HepG2 (cell line): ENCODE measurements around the gene TCEANC2. TPM values are rescaled to one million over a fixed set of nuclear protein-coding genes. Genes with fewer than 3 reads are reported as not detected.
"Not testable (repeated sequence)": the region's sequence is repeated elsewhere in the genome, so short reads cannot be mapped to it uniquely, and the experiment has no call there.

Experiments used
- ATAC-seq: fragments of 200-7000 bp; cut with Tn5 transposase; 3 replicates; pipeline ENCODE4 v1.9.1; 2020; ENCODE audit warnings: mild to moderate bottlenecking, moderate library complexity
- BruUV-seq: library from RNA; stranded (reverse); fragments of 400-500 nt; replicated peaks from 2 replicates; lab custom pipeline; 2021; lab: Mats Ljungman, UMichigan
- CTCF ChIA-PET: fragments of 300-600 bp; formaldehyde crosslinking; extraction: SDS; loops from one replicate; lab custom pipeline; 2021; ENCODE audit warnings: low total read pairs, inconsistent platforms, low intra/inter-chr PET ratio; lab: Yijun Ruan, JAX
- POLR2A ChIA-PET: fragments of 350-600 bp; sonication (Branson Sonifier 250); formaldehyde crosslinking; loops from one replicate; lab custom pipeline; 2020; ENCODE audit warnings: antibody characterized with exemption, inconsistent platforms; lab: Yijun Ruan, JAX
- DNase-seq: peaks from one replicate; pipeline ENCODE4 v3.0.0-alpha.2; 2015; ENCODE audit warnings: low spot score
- FAIRE-seq: peaks from 3 replicates; lab custom pipeline; 2011; peaks lifted over from hg19 to GRCh38; lab: Jason Lieb, UNC
- H2AFZ ChIP-seq: one replicate; pipeline ENCODE4 v1.6.1; 2011; ENCODE audit warnings: low read length, inconsistent platforms
- H3K27ac ChIP-seq: fragments of 300-600 bp; 3 replicates; pipeline ENCODE4 v1.8.0; 2011; ENCODE audit warnings: mixed run types, mild to moderate bottlenecking, mixed read lengths, low read length, inconsistent platforms; ENCODE audit not compliant: insufficient read depth; ENCODE audit errors: extremely low read length
- H3K27me3 ChIP-seq, 2 experiments: fragments of 200-600 bp in 1 of 2; 2 replicates in 1 of 2; 3 replicates in 1 of 2; pipeline versions ENCODE4 v1.6.0 to v1.8.0; 2011; ENCODE audit warnings: low read length in 2 of 2, mild to moderate bottlenecking in 2 of 2, moderate library complexity in 2 of 2, inconsistent platforms in 1 of 2; ENCODE audit not compliant: insufficient read depth in 2 of 2, control insufficient read depth in 1 of 2
- H3K36me3 ChIP-seq, 2 experiments: fragments of 200-600 bp in 1 of 2; replicated peaks in 1 of 2; 2 replicates in 1 of 2; 3 replicates in 1 of 2; pipeline versions ENCODE4 v1.5.1 to v1.8.0; 2011; ENCODE audit warnings: low read length in 2 of 2, inconsistent platforms in 1 of 2; ENCODE audit not compliant: insufficient read depth in 2 of 2, control insufficient read depth in 1 of 2
- H3K4me1 ChIP-seq: 2 replicates; pipeline ENCODE4 v1.5.1; 2012; ENCODE audit warnings: low read length, inconsistent platforms; ENCODE audit not compliant: insufficient read depth
- H3K4me2 ChIP-seq: 2 replicates; pipeline ENCODE4 v1.6.0; 2011; ENCODE audit warnings: low read depth, low read length, inconsistent platforms
- H3K4me3 ChIP-seq, 3 experiments: fragments of 200-600 bp in 1 of 3; sonication (generic), shearing (Covaris generic) in 1 of 3; replicated peaks in 1 of 3; 2 replicates each; pipeline ENCODE4 v1.5.1; 2011 to 2016; ENCODE audit warnings: low read length in 3 of 3, inconsistent platforms in 2 of 3, low read depth in 2 of 3, mild to moderate bottlenecking in 2 of 3, control low read depth in 1 of 3, mixed read lengths in 1 of 3; ENCODE audit not compliant: insufficient read depth in 1 of 3
- H3K79me2 ChIP-seq: one replicate; pipeline ENCODE4 v1.6.1; 2011; ENCODE audit warnings: low read length, inconsistent platforms; ENCODE audit not compliant: insufficient read depth
- H3K9ac ChIP-seq: 2 replicates; pipeline ENCODE4 v1.6.0; 2011; ENCODE audit warnings: mild to moderate bottlenecking, low read depth, low read length, inconsistent platforms; ENCODE audit not compliant: insufficient read depth
- H3K9me3 ChIP-seq: 2 replicates; pipeline ENCODE4 v1.5.1; 2012; ENCODE audit warnings: mild to moderate bottlenecking, low read length
- H4K20me1 ChIP-seq: 2 replicates; pipeline ENCODE4 v1.6.0; 2011; ENCODE audit warnings: inconsistent platforms, mild to moderate bottlenecking, low read length, moderate library complexity; ENCODE audit not compliant: insufficient read depth
- ZNF121 ChIP-seq: sonication (generic); formaldehyde crosslinking; IDR thresholded peaks from 2 replicates; pipeline ENCODE4 v1.5.0; 2020; ENCODE audit warnings: mild to moderate bottlenecking, missing genetic modification reagents
- ZNF710 ChIP-seq: sonication (generic); formaldehyde crosslinking; IDR thresholded peaks from 2 replicates; pipeline ENCODE4 v1.5.0; 2020; ENCODE audit warnings: mild to moderate bottlenecking, missing genetic modification reagents, borderline replicate concordance
- ZNF770 ChIP-seq: sonication (generic); formaldehyde crosslinking; IDR thresholded peaks from 2 replicates; pipeline ENCODE4 v1.5.0; 2020; ENCODE audit warnings: mild to moderate bottlenecking, missing genetic modification reagents
- WGBS: methylation state at CpG from one replicate; pipeline ENCODE4 v1.1.6; 2017; ENCODE audit warnings: low lambda C conversion rate; 5-methylcytosine and 5-hydroxymethylcytosine counted together
- in situ Hi-C: cut with HindIII; loops from 2 replicates; pipeline ENCODE4 v1.10.0; 2017; ENCODE audit warnings: low pct_unique_long_range_greater_than_20kb; ENCODE audit not compliant: extremely low pct_ligation_motif_present
- intact Hi-C: fragments of 100-400 bp; cut with micrococcal nuclease; formaldehyde crosslinking; loops from one replicate; pipeline ENCODE4 v1.10.0; 2022; ENCODE audit not compliant: unreplicated experiment
- polyA plus RNA-seq, 8 experiments: library from polyadenylated mRNA; depleted of rRNA in 3 of 8; stranded (reverse) in 7 of 8; unstranded in 1 of 8; fragments of >200 nt; fragmentation: Illumina TruSeq in 4 of 8; extraction: Trizol in 4 of 8; gene quantifications; 2 replicates each; pipeline versions ENCODE4 v1.2.1 to v1.2.3, GENCODE V29; 2011 to 2016; ENCODE audit warnings: low read depth in 4 of 8, missing spikeins in 1 of 8, mixed read lengths in 1 of 8; ENCODE audit not compliant: insufficient read depth in 1 of 8
- total RNA-seq, 5 experiments: library from RNA; depleted of rRNA; stranded (reverse); fragments of >200 nt; fragmentation: Illumina TruSeq; extraction: Trizol; gene quantifications; 2 replicates each; pipeline ENCODE4 v1.2.3, GENCODE V29; 2016; ENCODE audit warnings: low read depth in 1 of 5

TCEANC2 gene
- total and polyA plus RNA-seq, 2 of the 13 experiments (the other 11 are each of a cell fraction or from before 2014, with no cell fraction given) = 3.8 to 5.0 TPM

- peak; percentile 41; the same call in 1 of the 2 replicates for TF ChIP-seq ZNF710 (CRISPR knock-in tag)
These were observed 40.8 kb downstream of the TCEANC2 start (continued) for GRCh38 chr1:54094001-54094729.

GRCh38 chr1:54094730-54095105, 41.3 kb downstream of the TCEANC2 start:
- H3K4me2 ChIP-seq = peak overlapping the region; percentile 8; the same call in 1 of the 2 replicates
- H3K4me3 ChIP-seq = not testable (repeated sequence)

More at GRCh38 chr1:54094730-54095105, 41.3 kb downstream of the TCEANC2 start:
- H2AFZ ChIP-seq, POLR2A ChIA-PET, FAIRE-seq, in situ Hi-C loops, BruUV-seq, CTCF ChIA-PET, H3K79me2 ChIP-seq, intact Hi-C loops, H3K9ac ChIP-seq, ATAC-seq, H3K36me3 ChIP-seq, H4K20me1 ChIP-seq, DNase-seq, H3K9me3 ChIP-seq, H3K27me3 ChIP-seq: not testable (repeated sequence)
- TF ChIP-seq ZNF770 (CRISPR knock-in tag) = peak; percentile 71
- TF ChIP-seq ZNF121 (CRISPR knock-in tag) = 0 out of 2 replicates have a peak, but pooled peaks have one; percentile 55
- Histone ChIP-seq H3K27ac (peak overlapping the region; percentile 38), H3K4me1 (peaks cover 38% of the 10 kb centered on the region)
- WGBS = 0% methylated on average over 1 of the region's 1 CpG
